Neural crest cell (in vitro differentiated cells): ENCODE data around the gene SUSD2. TPM values are rescaled to one million over a fixed set of nuclear protein-coding genes. Genes with fewer than 3 reads are reported as not detected.

Source experiments
- DNase-seq: peaks from one replicate; pipeline ENCODE4 v3.0.0; 2021; ENCODE audit warnings: low read depth, mixed read lengths, low spot score
- H3K27ac Mint-ChIP-seq: one replicate; pipeline ENCODE4 v1.8.0; 2021; ENCODE audit warnings: mild to moderate bottlenecking, mixed read lengths; ENCODE audit not compliant: unreplicated experiment
- H3K27me3 Mint-ChIP-seq: 2 replicates; pipeline ENCODE4 v1.8.0; 2021; ENCODE audit warnings: low read depth, mild to moderate bottlenecking, mixed read lengths
- H3K36me3 Mint-ChIP-seq: 2 replicates; pipeline ENCODE4 v1.8.0; 2021; ENCODE audit warnings: low read depth, mild to moderate bottlenecking, mixed read lengths
- H3K4me1 Mint-ChIP-seq: 2 replicates; pipeline ENCODE4 v1.8.0; 2021; ENCODE audit warnings: mixed read lengths
- H3K4me3 Mint-ChIP-seq: one replicate; pipeline ENCODE4 v1.8.0; 2021; ENCODE audit warnings: mild to moderate bottlenecking, mixed read lengths
- H3K9me3 Mint-ChIP-seq: 2 replicates; pipeline ENCODE4 v1.8.0; 2021; ENCODE audit warnings: mixed read lengths
- total RNA-seq: library from RNA; stranded (reverse); gene quantifications from 2 replicates; pipeline ENCODE4 v1.2.1, GENCODE V29; 2021
- TF ChIP-seq, protein P1 (sequence below): fragments of 200-600 bp; sonication (generic); conservative IDR thresholded peaks from 2 replicates; pipeline ENCODE4 v1.5.0; 2021; ENCODE audit warnings: antibody characterized with exemption, mild to moderate bottlenecking

Gene SUSD2
- total RNA-seq, 1 donor from 2014 or later = 0.37 TPM

DNA sequence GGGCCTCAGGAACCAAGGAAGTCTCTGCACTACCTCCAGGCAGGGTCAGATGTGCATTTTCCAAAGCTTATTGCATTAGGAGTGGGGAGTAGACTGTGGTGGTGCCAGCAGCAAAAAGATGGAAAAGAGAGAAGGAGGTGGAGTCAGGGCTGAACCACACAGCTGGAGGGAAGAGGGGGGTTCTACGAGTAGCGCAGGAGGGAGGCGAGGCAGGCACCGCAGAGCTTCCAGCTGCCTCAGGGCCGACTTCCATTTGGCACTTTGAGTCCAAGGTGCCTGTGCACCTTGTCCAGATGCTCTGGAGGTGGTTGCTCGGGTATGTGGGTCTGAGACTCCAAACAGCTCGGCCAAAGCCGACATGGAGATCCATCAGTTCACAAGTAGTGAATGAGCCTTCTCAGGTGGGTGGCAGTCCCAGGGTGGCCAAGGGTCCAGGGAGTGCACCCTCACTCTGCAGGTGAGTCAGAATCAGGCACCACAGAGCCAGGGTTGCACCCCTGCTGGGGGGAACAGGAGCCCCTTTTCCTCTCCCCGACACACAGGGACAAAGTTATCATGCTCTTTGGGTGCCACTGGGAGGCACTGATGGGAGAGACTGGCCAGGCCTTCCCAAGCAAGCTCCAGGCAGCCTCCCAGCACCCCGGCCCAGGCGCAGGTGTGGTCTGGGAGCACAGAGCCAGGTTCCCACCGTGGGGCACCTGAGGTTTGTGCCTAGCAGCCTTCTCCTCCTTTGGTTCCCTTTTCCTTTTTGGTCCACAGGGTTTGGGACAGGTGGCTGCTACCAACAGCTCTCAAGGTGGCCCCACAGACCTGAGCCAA, 33.4 kb downstream of the SUSD2 start:
- TF ChIP-seq, protein P1, sequence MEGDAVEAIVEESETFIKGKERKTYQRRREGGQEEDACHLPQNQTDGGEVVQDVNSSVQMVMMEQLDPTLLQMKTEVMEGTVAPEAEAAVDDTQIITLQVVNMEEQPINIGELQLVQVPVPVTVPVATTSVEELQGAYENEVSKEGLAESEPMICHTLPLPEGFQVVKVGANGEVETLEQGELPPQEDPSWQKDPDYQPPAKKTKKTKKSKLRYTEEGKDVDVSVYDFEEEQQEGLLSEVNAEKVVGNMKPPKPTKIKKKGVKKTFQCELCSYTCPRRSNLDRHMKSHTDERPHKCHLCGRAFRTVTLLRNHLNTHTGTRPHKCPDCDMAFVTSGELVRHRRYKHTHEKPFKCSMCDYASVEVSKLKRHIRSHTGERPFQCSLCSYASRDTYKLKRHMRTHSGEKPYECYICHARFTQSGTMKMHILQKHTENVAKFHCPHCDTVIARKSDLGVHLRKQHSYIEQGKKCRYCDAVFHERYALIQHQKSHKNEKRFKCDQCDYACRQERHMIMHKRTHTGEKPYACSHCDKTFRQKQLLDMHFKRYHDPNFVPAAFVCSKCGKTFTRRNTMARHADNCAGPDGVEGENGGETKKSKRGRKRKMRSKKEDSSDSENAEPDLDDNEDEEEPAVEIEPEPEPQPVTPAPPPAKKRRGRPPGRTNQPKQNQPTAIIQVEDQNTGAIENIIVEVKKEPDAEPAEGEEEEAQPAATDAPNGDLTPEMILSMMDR = no peak
- Mint-ChIP-seq H3K27me3 (no peaks in the 10 kb centered on the region), H3K4me3 (no peak overlapping the region), H3K4me1 (peaks cover 14% of the 10 kb centered on the region), H3K27ac (no peak overlapping the region), H3K9me3 (no peaks in the 10 kb centered on the region), H3K36me3 (no peaks in the 10 kb centered on the region)
- DNase-seq = no peak

DNA sequence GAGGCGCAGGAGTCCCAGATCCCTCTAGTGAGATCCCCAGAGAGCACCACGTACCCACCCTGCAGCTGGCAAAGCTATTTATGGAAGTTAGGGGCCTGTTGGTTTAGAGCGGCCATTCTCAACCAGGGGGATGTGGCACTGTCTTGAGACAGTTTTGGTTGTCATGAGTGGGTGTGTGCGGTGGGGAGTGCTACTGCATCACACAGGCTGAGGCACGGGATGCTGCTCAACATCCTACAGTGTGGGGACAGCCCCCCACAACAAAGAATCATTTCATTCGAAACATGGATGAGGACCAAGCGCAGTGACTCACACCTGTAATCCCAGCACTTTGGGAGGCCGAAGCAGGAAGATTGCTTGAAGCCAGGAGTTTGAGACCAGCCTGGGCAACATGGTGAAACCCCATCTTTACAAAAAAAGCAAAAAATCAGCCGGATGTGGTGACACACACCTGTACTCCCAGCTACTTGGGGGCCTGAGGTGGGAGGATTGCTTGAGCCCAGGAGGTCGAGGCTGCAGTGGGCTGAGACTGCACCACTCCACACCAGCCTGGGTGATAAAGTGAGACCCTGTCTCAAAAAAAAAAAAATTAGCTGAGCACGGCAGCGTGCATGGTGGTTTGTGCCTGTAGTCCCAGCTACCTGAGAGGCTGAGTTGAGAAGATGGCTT, 35.4 kb downstream of the SUSD2 start:
- no peaks in the 10 kb centered on the region for H3K9me3 Mint-ChIP-seq
- peaks cover 7% of the 10 kb centered on the region for H3K4me1 Mint-ChIP-seq
- no peaks in the 10 kb centered on the region for H3K27me3 Mint-ChIP-seq
- H3K36me3 Mint-ChIP-seq = no peaks in the 10 kb centered on the region
- no peak for DNase-seq
- H3K4me3 Mint-ChIP-seq = no peak overlapping the region
- TF ChIP-seq, protein P1 = no peak
- H3K27ac Mint-ChIP-seq = no peak overlapping the region

DNA sequence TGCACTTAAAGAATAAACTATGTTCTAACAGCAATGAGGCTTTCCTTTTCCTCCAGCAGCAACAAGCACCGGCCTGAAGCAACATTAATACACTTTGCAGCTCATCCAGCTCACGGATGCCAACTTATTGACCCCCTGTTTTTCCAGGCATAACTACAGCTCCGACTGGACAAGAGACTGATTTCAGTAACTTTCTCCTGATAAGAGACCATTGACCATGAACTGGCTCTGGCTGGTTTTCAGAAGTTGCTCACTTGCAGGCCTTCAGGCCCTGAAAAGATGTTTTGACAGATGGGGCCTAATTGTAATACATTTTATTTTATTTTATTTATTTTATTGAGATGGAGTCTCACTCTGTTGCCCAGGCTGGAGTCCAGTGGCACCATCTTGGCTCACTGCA, 36.1 kb downstream of the SUSD2 start:
- no peak overlapping the region for H3K4me3 Mint-ChIP-seq

DNA sequence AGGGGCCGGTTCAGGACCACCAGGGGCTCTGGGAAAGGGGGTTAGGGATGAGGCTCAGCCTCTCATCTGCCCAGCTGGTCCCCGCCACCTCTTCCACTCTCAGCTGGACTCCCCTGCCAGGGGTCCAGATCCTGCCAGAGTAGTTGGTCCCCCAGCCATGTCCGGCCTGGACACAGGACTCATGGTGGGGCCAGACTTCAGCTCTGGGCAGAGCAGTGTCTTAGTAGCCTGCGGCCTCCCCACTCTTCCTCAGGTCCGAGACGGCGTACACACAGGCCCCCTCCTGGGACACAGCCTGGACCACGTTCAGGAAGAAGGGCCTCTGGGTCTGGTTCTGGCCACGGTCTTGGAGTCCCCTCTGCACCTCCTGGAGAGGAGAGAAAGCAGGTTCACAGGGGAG, 38.5 kb downstream of the SUSD2 start:
- no peak overlapping the region for H3K27ac Mint-ChIP-seq
- H3K27me3 Mint-ChIP-seq = no peaks in the 10 kb centered on the region
- no peak overlapping the region for H3K4me3 Mint-ChIP-seq
- H3K4me1 Mint-ChIP-seq = no peaks in the 10 kb centered on the region
- TF ChIP-seq, protein P1 = no peak
- no peaks in the 10 kb centered on the region for H3K36me3 Mint-ChIP-seq
- no peak for DNase-seq
- H3K9me3 Mint-ChIP-seq = no peaks in the 10 kb centered on the region

More for the DNA sequence above, 36.1 kb downstream of the SUSD2 start:
- H3K27ac Mint-ChIP-seq = no peak overlapping the region
- TF ChIP-seq, protein P1 = no peak
- no peaks in the 10 kb centered on the region for H3K36me3 Mint-ChIP-seq
- no peaks in the 10 kb centered on the region for H3K9me3 Mint-ChIP-seq
- no peak for DNase-seq
- no peaks in the 10 kb centered on the region for H3K27me3 Mint-ChIP-seq
- H3K4me1 Mint-ChIP-seq = no peaks in the 10 kb centered on the region

DNA sequence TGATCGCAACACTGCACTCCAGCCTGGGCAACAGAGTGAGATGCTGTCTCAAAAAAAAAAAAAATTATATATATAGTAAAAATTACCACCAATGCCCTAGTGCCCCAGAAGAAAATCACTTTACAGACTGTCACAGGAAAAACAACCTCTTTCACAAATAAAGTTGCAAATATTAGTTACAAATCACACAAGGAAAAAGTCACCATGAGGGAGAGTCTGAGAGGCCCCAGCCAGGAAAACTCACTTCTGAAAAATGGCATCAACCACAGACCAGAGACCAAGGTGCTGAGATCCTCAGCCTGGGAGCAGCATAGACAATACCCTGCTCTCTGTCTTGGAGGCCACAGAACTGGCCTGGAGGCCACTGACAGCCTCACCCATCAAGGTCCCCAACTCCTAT, 43.2 kb downstream of the SUSD2 start:
- H3K4me3 Mint-ChIP-seq = no peak overlapping the region
- TF ChIP-seq, protein P1 = no peak
- H3K4me1 Mint-ChIP-seq = no peaks in the 10 kb centered on the region
- no peaks in the 10 kb centered on the region for H3K9me3 Mint-ChIP-seq
- H3K36me3 Mint-ChIP-seq = no peaks in the 10 kb centered on the region
- H3K27me3 Mint-ChIP-seq = no peaks in the 10 kb centered on the region
- no peak for DNase-seq
- H3K27ac Mint-ChIP-seq = no peak overlapping the region
